Panc1 (cell line): ENCODE data around the gene SNX9.

Experiments
- CTCF ChIP-seq: fragments of 450-650 bp; IDR thresholded peaks from 2 replicates; pipeline ENCODE4 v1.5.1; 2017; ENCODE audit warnings: mild to moderate bottlenecking
- POLR2AphosphoS5 ChIP-seq: IDR thresholded peaks from 2 replicates; pipeline ENCODE4 v1.6.1; 2012; ENCODE audit warnings: mild to moderate bottlenecking, low read depth, low read length, moderate library complexity
- REST ChIP-seq, 2 experiments: IDR thresholded peaks; 2 replicates each; pipeline ENCODE4 v1.6.1; 2011 to 2012; ENCODE audit warnings: low read depth in 2 of 2, control low read depth in 1 of 2, low read length in 1 of 2, mild to moderate bottlenecking in 1 of 2, moderate library complexity in 1 of 2; ENCODE audit not compliant: insufficient read depth in 1 of 2
- SIN3A ChIP-seq: IDR thresholded peaks from 2 replicates; pipeline ENCODE4 v1.6.1; 2012; ENCODE audit warnings: low read depth, mild to moderate bottlenecking, low read length, moderate library complexity, borderline replicate concordance; ENCODE audit not compliant: insufficient read depth
- TCF7L2 ChIP-seq: IDR thresholded peaks from 2 replicates; pipeline ENCODE4 v1.6.1; 2011; ENCODE audit warnings: mild to moderate bottlenecking, low read depth, low read length, inconsistent platforms

GRCh38 chr6:157790548-157791160 lies 32.4 kb upstream of the SNX9 start:
- TF ChIP-seq CTCF (no peak), POLR2AphosphoS5 (no peak), REST (IDR thresholded peaks at IDR 0.05; ENCODE audit: insufficient read depth in 1 of 2, low read depth in 2 of 2, low read length in 1 of 2) (no peak), SIN3A (no peak), TCF7L2 (no peak)
